Fibroblast of pulmonary artery (primary cell): ENCODE data around the gene GP9.
"Not testable (repeated sequence)": the region's sequence is repeated elsewhere in the genome, so short reads cannot be mapped to it uniquely, and the experiment has no call there.

ENCODE experiments used
- DNase-seq: peaks from one replicate; pipeline ENCODE4 v3.0.0-alpha.2; 2010; ENCODE audit warnings: low read depth
- H3K4me3 ChIP-seq: replicated peaks from 2 replicates; pipeline ENCODE4 v1.5.1; 2011; ENCODE audit warnings: low read depth, mild to moderate bottlenecking, control low read depth, low read length, moderate library complexity
- TF ChIP-seq, protein P1 (sequence below): IDR thresholded peaks from 2 replicates; pipeline ENCODE4 v1.5.1; 2011; ENCODE audit warnings: mild to moderate bottlenecking, control low read depth, low read length, inconsistent platforms; ENCODE audit errors: missing control alignments

Gene GP9

GRCh38 chr3:129104498-129105079 is 44.0 kb downstream of the GP9 start:
- DNase-seq = no peak
- TF ChIP-seq, protein P1, sequence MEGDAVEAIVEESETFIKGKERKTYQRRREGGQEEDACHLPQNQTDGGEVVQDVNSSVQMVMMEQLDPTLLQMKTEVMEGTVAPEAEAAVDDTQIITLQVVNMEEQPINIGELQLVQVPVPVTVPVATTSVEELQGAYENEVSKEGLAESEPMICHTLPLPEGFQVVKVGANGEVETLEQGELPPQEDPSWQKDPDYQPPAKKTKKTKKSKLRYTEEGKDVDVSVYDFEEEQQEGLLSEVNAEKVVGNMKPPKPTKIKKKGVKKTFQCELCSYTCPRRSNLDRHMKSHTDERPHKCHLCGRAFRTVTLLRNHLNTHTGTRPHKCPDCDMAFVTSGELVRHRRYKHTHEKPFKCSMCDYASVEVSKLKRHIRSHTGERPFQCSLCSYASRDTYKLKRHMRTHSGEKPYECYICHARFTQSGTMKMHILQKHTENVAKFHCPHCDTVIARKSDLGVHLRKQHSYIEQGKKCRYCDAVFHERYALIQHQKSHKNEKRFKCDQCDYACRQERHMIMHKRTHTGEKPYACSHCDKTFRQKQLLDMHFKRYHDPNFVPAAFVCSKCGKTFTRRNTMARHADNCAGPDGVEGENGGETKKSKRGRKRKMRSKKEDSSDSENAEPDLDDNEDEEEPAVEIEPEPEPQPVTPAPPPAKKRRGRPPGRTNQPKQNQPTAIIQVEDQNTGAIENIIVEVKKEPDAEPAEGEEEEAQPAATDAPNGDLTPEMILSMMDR = no peak
- H3K4me3 ChIP-seq = no peak overlapping the region

- TF ChIP-seq, protein P1 = no peak
- H3K4me3 ChIP-seq = no peak overlapping the region
- no peak for DNase-seq
Measured at GRCh38 chr3:129105862-129106261, 45.3 kb downstream of the GP9 start.

- TF ChIP-seq, protein P1 = no peak
- no peak for DNase-seq
- H3K4me3 ChIP-seq = no peak overlapping the region
Measured at GRCh38 chr3:129106320-129106719, 45.7 kb downstream of the GP9 start.

GRCh38 chr3:129106866-129107565 is 46.4 kb downstream of the GP9 start:
- H3K4me3 ChIP-seq = no peak overlapping the region
- TF ChIP-seq, protein P1 = no peak
- DNase-seq = no peak

GRCh38 chr3:129107793-129108192 is 47.2 kb downstream of the GP9 start:
- TF ChIP-seq, protein P1 = no peak
- H3K4me3 ChIP-seq = no peak overlapping the region
- DNase-seq = no peak

- not testable (repeated sequence) for DNase-seq, H3K4me3 ChIP-seq
Measured at GRCh38 chr3:129111076-129111780, 50.6 kb downstream of the GP9 start.
